ENCODE measurements around the gene KIF17. TPM values are rescaled to one million over a fixed set of nuclear protein-coding genes. Genes with fewer than 3 reads are reported as not detected.

Gene KIF17
- total and polyA plus RNA-seq, 2 of the 4 experiments (the other 2 are of a cell fraction): 4.5 to 5.7 TPM

- no peak overlapping the region for H4K5ac ChIP-seq (ENCODE audit: low read depth, low read length)
- no peak overlapping the region for H3K14ac ChIP-seq (replicated peaks; ENCODE audit: low read depth, low read length)
- no peak overlapping the region for H3K23ac ChIP-seq (ENCODE audit: low read depth, low read length)
- no peaks in the 10 kb centered on the region; the same call in 1 of the 2 replicates for H4K20me1 ChIP-seq (ENCODE audit: insufficient read depth, low read length)
- no peak overlapping the region for H3K27ac ChIP-seq (ENCODE audit: insufficient read depth, low read length)
- no peak overlapping the region for H2BK20ac ChIP-seq (ENCODE audit: low read depth, low read length)
- H2BK5ac ChIP-seq (ENCODE audit: low read depth, low read length, poor library complexity, severe bottlenecking): no peak overlapping the region
- ChIA-PET POLR2A (ENCODE audit: unreplicated experiment) (no interaction called here), CTCF (no interaction called here)
- dilution Hi-C loops (cut with HindIII; ENCODE audit: low sequenced_read_pairs, unreplicated experiment) (no loop called here), in situ Hi-C loops (cut with MboI; ENCODE audit: low sequenced_read_pairs) (no loop called here), intact Hi-C loops (cut with micrococcal nuclease) (no loop called here)
- H2AK5ac ChIP-seq (ENCODE audit: low read depth, low read length): peak overlapping the region; percentile 81
- peaks cover 7 to 18% of the 10 kb centered on the region in 2 experiments for H3K79me1 ChIP-seq (ENCODE audit: low read depth in 1 of 2, low read length in 2 of 2)
- H4K91ac ChIP-seq (ENCODE audit: insufficient read depth, low read depth, low read length): no peak overlapping the region
- no peaks in the 10 kb centered on the region for H3K9me3 ChIP-seq (ENCODE audit: control insufficient read depth, insufficient read depth, low read length)
- H2BK120ac ChIP-seq (ENCODE audit: low read depth, low read length): peak overlapping the region; percentile 1; the same call in 1 of the 2 replicates
- no peak overlapping the region for H3K18ac ChIP-seq (ENCODE audit: low read depth, low read length)
- DNase-seq (peak; percentile 39), ATAC-seq (ENCODE audit: low read depth) (peak; percentile 64; the same call in 1 of the 2 replicates)
- H3K9ac ChIP-seq (ENCODE audit: low read depth, low read length): no peak overlapping the region
- H4K8ac ChIP-seq (ENCODE audit: low read depth in 2 of 2, low read length in 2 of 2): no peak overlapping the region
- H2AK9ac ChIP-seq (replicated peaks; ENCODE audit: low read depth, low read length, poor library complexity): peak overlapping the region; percentile 6
- H3K27me3 ChIP-seq (ENCODE audit: control insufficient read depth, insufficient read depth, low read length): no peaks in the 10 kb centered on the region
- no TSS peak for BruUV-seq (replicated peaks)
- H3K4me2 ChIP-seq (ENCODE audit: low read depth, low read length): no peak overlapping the region
- H3K4ac ChIP-seq (ENCODE audit: low read depth, low read length): no peak overlapping the region; the same call in 1 of the 2 replicates
- peaks cover 12% of the 10 kb centered on the region for H3K4me1 ChIP-seq (ENCODE audit: control insufficient read depth, insufficient read depth, low read length)
- peaks cover 14% of the 10 kb centered on the region for H3K9me1 ChIP-seq (ENCODE audit: insufficient read depth, low read length)
- H3K4me3 ChIP-seq (ENCODE audit: insufficient read depth, low read depth, low read length): no peak overlapping the region
- H2AFZ ChIP-seq (replicated peaks; ENCODE audit: low read length, poor library complexity): peak overlapping the region; percentile 39
- H2BK15ac ChIP-seq (ENCODE audit: low read depth, low read length): peak overlapping the region; percentile 5; the same call in 1 of the 3 replicates
- no peak overlapping the region for H3K56ac ChIP-seq (ENCODE audit: extremely low read depth, insufficient read depth, low read length)
- TF ChIP-seq RAD21 (IDR thresholded peaks at IDR 0.05; ENCODE audit: low read length) (peak; percentile 48), CTCF (conservative IDR thresholded peaks at IDR 0.05; ENCODE audit: low read depth, low read length) (peak; percentile 48), SMC3 (IDR thresholded peaks at IDR 0.05; ENCODE audit: low read depth, low read length) (peak; percentile 45), NFE2L2 (IDR thresholded peaks at IDR 0.05; ENCODE audit: low read depth, low read length) (no peak)
- H3K36me3 ChIP-seq (ENCODE audit: control insufficient read depth, insufficient read depth, low read length): no peaks in the 10 kb centered on the region
- 60% methylated on average over 1 of the region's 1 CpG; no CpG with 5 or more reads in 1 of the 2 experiments for WGBS, 2 experiments (ENCODE audit: extremely low coverage in 2 of 2, insufficient read length in 1 of 2)
Measured at GRCh38 chr1:20702416-20702815, 15.4 kb downstream of the KIF17 start.

Measured in IMR-90 (cell line).